IPS-15b (cell line): ENCODE measurements around the gene LRRC4C.

ENCODE experiments used
- H3K27me3 ChIP-seq: one replicate; pipeline ENCODE4 v1.6.1; 2013; ENCODE audit warnings: low read length; ENCODE audit not compliant: control insufficient read depth, insufficient read depth
- H3K36me3 ChIP-seq: one replicate; pipeline ENCODE4 v1.6.1; 2013; ENCODE audit warnings: low read length; ENCODE audit not compliant: control insufficient read depth, insufficient read depth
- H3K4me1 ChIP-seq: one replicate; pipeline ENCODE4 v1.6.1; 2013; ENCODE audit warnings: mild to moderate bottlenecking, low read length; ENCODE audit not compliant: control insufficient read depth, insufficient read depth
- H3K4me3 ChIP-seq: one replicate; pipeline ENCODE4 v1.5.1; 2013; ENCODE audit warnings: low read depth, low read length
- H3K9ac ChIP-seq: one replicate; pipeline ENCODE4 v1.6.1; 2013; ENCODE audit warnings: low read depth, mild to moderate bottlenecking, low read length
- H3K9me3 ChIP-seq: one replicate; pipeline ENCODE4 v1.6.1; 2013; ENCODE audit warnings: mild to moderate bottlenecking, low read length; ENCODE audit not compliant: control insufficient read depth, insufficient read depth

LRRC4C gene

DNA sequence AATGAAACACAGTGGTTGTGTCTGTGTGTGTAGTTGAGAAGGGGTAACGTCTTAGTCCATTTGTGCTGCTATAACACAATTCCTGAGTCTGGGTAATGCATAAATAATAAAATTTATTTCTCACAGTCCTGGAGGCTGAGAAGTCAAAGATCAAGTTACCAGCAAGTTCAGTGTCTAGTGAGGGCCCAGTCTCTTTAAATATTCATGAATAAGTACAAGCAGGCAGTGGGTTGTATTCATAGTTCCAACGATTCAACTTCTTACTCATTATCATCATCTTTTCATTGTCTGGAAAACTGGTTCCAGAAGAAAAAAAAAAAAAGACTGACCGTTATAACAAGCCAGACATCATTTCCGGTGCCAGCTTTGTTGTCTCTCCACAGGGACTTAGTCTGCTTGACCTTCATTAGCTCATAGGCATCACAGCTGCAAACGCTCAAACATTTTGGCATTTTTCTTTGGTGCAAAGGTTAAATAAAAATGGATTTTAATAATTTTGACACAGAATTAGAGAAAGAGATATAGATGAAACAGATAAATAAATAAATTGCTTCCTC lies 1297.5 kb downstream of the LRRC4C start:
- Histone ChIP-seq H3K4me1 (no peaks in the 10 kb centered on the region), H3K36me3 (no peaks in the 10 kb centered on the region), H3K27me3 (no peaks in the 10 kb centered on the region), H3K9ac (no peak overlapping the region), H3K9me3 (no peaks in the 10 kb centered on the region), H3K4me3 (no peak overlapping the region)

DNA sequence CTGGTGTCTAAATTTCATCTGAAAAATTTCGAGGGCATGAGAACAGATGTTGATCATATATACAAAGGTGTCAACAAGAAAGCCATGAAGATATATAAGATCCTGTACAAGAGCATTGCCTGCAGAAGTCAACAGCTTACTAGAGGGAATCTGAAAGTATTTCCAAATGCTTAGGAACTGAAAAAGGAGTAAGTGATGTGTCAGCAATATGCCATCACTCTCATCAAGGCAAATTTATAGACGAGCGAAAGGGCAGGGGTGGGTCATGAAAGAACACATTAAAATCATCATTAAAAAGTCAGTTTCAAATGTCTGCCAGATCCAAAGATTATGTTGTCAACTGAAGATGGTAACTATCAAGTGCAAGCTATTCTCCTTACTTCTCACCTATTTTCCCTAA lies 1299.0 kb downstream of the LRRC4C start:
- no peak overlapping the region for H3K4me3 ChIP-seq
- H3K4me1 ChIP-seq = no peaks in the 10 kb centered on the region
- no peaks in the 10 kb centered on the region for H3K27me3 ChIP-seq
- no peak overlapping the region for H3K9ac ChIP-seq
- H3K36me3 ChIP-seq = no peaks in the 10 kb centered on the region
- no peaks in the 10 kb centered on the region for H3K9me3 ChIP-seq

DNA sequence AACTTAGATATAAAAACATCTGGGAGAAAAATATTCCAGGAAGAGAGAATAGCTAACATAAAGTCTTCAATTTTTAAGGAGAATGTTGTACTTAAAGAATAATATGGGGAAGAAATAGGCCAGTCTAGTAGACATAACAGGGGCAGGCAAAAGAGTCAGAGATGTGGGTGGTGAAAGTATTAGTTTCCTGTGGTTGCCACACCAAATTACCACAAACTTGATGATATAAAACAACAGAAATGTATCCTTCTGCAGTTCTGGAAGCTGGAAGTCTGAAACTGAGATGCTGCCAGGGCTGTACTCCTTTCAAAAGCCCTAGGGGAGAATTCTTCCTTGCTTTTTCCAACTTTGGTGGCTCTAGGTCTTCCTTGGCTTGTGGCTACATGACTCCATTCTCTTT lies 1309.7 kb downstream of the LRRC4C start:
- H3K4me3 ChIP-seq = no peak overlapping the region
- no peaks in the 10 kb centered on the region for H3K9me3 ChIP-seq
- H3K27me3 ChIP-seq = no peaks in the 10 kb centered on the region
- no peaks in the 10 kb centered on the region for H3K4me1 ChIP-seq
- H3K36me3 ChIP-seq = no peaks in the 10 kb centered on the region
- no peak overlapping the region for H3K9ac ChIP-seq

- Histone ChIP-seq H3K4me3 (no peak overlapping the region), H3K4me1 (no peaks in the 10 kb centered on the region), H3K36me3 (no peaks in the 10 kb centered on the region), H3K9ac (no peak overlapping the region), H3K27me3 (no peaks in the 10 kb centered on the region), H3K9me3 (no peaks in the 10 kb centered on the region)
Measured at GRCh38 chr11:40140560-40140959, 1318.9 kb downstream of the LRRC4C start.

DNA sequence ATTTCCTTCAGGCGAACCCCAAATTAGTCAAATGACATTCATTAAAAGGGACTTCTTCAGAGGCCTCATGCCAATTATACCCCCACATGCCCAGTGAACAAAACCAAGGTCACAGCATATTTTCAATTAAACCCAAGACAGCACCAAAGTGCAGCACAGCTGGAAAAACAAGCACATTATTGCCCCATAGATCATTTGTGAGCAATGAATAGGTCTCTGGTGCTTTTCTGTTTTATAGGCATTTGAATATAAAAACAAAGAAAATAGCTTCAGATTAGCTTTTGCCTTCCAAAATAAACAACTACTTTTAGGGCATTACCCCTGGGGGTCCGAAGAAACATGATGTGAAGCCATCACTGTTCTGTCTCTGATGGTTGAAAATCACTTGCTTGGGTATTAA lies 1319.9 kb downstream of the LRRC4C start:
- H3K4me3 ChIP-seq = no peak overlapping the region

DNA sequence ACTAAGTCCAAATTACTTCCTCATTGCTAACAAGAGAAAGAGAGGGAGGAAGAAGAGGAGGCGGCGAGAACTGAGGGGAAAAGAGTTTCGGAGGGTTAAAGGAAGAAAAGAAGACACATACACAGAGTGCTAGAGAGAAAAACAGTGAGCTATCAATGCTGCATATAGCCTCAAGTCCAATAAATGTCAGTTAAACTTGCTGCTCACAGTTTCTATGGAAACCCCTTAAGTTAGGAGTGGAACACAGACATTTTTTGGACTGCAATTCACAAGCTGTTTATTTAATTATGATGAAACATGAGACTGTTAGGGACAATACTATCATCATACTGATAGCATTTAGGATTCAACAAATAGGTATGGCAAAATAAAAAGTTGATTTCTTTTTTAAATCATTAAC lies 1320.4 kb downstream of the LRRC4C start:
- no peaks in the 10 kb centered on the region for H3K36me3 ChIP-seq
- H3K4me3 ChIP-seq = no peak overlapping the region
- H3K9ac ChIP-seq = no peak overlapping the region
- H3K9me3 ChIP-seq = no peaks in the 10 kb centered on the region
- no peaks in the 10 kb centered on the region for H3K27me3 ChIP-seq
- no peaks in the 10 kb centered on the region for H3K4me1 ChIP-seq

More for the DNA sequence above, 1319.9 kb downstream of the LRRC4C start:
- no peak overlapping the region for H3K9ac ChIP-seq
- H3K4me1 ChIP-seq = no peaks in the 10 kb centered on the region
- no peaks in the 10 kb centered on the region for H3K9me3 ChIP-seq
- no peaks in the 10 kb centered on the region for H3K36me3 ChIP-seq
- no peaks in the 10 kb centered on the region for H3K27me3 ChIP-seq

GRCh38 chr11:40134820-40135570 lies 1324.5 kb downstream of the LRRC4C start:
- no peaks in the 10 kb centered on the region for H3K4me1 ChIP-seq
- no peaks in the 10 kb centered on the region for H3K36me3 ChIP-seq
- no peaks in the 10 kb centered on the region for H3K9me3 ChIP-seq
- H3K9ac ChIP-seq = no peak overlapping the region
- no peak overlapping the region for H3K4me3 ChIP-seq
- H3K27me3 ChIP-seq = no peaks in the 10 kb centered on the region

DNA sequence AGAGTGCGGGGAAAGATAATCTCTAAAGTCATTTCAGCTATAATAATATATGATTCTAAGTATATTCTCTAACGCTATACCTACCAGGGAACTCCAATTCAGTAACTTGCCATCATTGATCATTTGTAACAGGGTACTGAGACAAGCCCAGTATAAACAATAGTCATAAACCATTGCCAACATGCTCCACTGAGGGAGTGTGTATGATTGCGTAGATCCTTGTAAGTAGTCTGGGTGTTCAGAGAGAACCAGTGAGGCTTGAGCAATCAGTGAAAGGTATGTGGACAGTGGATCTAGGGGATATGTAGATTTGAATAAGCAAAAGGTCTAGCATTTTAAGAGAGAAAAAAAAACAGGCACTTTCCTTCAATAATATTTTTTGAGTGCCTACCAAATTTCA lies 1326.0 kb downstream of the LRRC4C start:
- Histone ChIP-seq H3K36me3 (no peaks in the 10 kb centered on the region), H3K4me1 (no peaks in the 10 kb centered on the region), H3K9ac (no peak overlapping the region), H3K4me3 (no peak overlapping the region), H3K27me3 (no peaks in the 10 kb centered on the region), H3K9me3 (no peaks in the 10 kb centered on the region)

GRCh38 chr11:40132912-40133311 lies 1326.5 kb downstream of the LRRC4C start:
- Histone ChIP-seq H3K36me3 (no peaks in the 10 kb centered on the region), H3K4me1 (no peaks in the 10 kb centered on the region), H3K9me3 (no peaks in the 10 kb centered on the region), H3K27me3 (no peaks in the 10 kb centered on the region), H3K4me3 (no peak overlapping the region), H3K9ac (no peak overlapping the region)

DNA sequence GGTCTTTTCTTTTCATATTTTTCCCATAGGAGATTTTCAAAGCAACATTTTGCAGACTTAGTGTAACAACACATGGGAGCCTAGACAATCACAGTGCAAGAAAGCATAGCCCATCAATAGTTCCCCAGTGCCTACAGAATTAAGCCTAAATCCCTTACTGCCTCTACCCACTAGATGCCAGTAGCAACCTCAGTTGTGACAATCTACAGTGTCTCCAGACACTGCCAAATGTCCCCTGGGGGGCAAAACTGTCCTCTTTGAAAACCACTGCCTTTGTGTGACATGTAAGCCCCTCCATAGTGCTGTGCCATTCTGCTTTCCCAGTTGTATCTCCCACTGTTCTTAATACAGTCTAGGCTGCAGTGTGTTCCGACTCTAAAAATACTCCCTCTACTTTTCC lies 1329.0 kb downstream of the LRRC4C start:
- H3K9ac ChIP-seq = no peak overlapping the region
- no peaks in the 10 kb centered on the region for H3K36me3 ChIP-seq
- H3K4me3 ChIP-seq = no peak overlapping the region
- H3K27me3 ChIP-seq = no peaks in the 10 kb centered on the region
- H3K9me3 ChIP-seq = no peaks in the 10 kb centered on the region
- H3K4me1 ChIP-seq = no peaks in the 10 kb centered on the region

DNA sequence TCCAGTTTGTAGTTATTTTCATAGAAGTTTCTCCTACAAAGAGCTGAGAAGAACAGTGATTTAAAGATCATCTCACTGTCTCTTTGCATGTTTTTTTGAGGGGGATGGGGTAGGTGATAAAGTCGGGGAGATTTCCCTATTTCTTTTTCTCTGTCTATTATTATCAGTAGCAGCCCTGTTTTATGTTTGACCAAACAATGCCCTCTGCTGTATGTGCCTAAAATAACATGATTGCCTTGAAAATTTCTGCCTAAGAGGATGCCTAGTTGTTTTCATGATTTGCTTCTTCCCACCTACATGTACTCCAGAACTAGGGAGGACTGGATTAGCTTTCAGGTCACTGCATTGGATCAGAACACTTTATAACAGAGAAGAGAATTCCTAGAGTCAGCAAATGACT lies 1330.2 kb downstream of the LRRC4C start:
- Histone ChIP-seq H3K9me3 (no peaks in the 10 kb centered on the region), H3K4me1 (no peaks in the 10 kb centered on the region), H3K4me3 (no peak overlapping the region), H3K27me3 (no peaks in the 10 kb centered on the region), H3K36me3 (no peaks in the 10 kb centered on the region), H3K9ac (no peak overlapping the region)

GRCh38 chr11:40125054-40125453 lies 1334.4 kb downstream of the LRRC4C start:
- Histone ChIP-seq H3K4me3 (no peak overlapping the region), H3K9ac (no peak overlapping the region)

More at GRCh38 chr11:40125054-40125453, 1334.4 kb downstream of the LRRC4C start:
- no peaks in the 10 kb centered on the region for H3K36me3 ChIP-seq
- H3K9me3 ChIP-seq = no peaks in the 10 kb centered on the region
- H3K4me1 ChIP-seq = no peaks in the 10 kb centered on the region
- no peaks in the 10 kb centered on the region for H3K27me3 ChIP-seq
